Caco-2 (cell line): ENCODE results near the gene TGM3. TPM values are rescaled to one million over a fixed set of nuclear protein-coding genes. Genes with fewer than 3 reads are reported as not detected.

Experiments
- BruUV-seq: library from RNA; stranded (reverse); fragments of 400-500 nt; replicated peaks from 2 replicates; lab custom pipeline; 2021; lab: Mats Ljungman, UMichigan
- CTCF ChIA-PET: fragments of 300-600 bp; sonication (Branson Sonifier 250); formaldehyde crosslinking; loops from one replicate; lab custom pipeline; 2022; ENCODE audit warnings: antibody characterized with exemption; lab: Charles Lee
- POLR2A ChIA-PET: fragments of 300-600 bp; sonication (Branson Sonifier 250); formaldehyde crosslinking; loops from one replicate; lab custom pipeline; 2022; ENCODE audit warnings: antibody characterized with exemption; lab: Charles Lee
- DNase-seq, 2 experiments: peaks; one replicate each; pipeline versions ENCODE4 v3.0.0 to v3.0.0-alpha.2; 2020 to 2022
- H3K27me3 ChIP-seq: replicated peaks from 2 replicates; pipeline ENCODE4 v1.6.0; 2011; ENCODE audit warnings: low read length; ENCODE audit not compliant: control insufficient read depth, insufficient read depth
- H3K36me3 ChIP-seq: 2 replicates; pipeline ENCODE4 v1.5.1; 2011; ENCODE audit warnings: low read length; ENCODE audit not compliant: control insufficient read depth, insufficient read depth
- H3K4me1 ChIP-seq: fragments of 250-450 bp; sonication (Bioruptor Pico); 2 replicates; pipeline ENCODE4 v1.5.1; 2020; ENCODE audit warnings: mild to moderate bottlenecking
- H3K4me3 ChIP-seq: 2 replicates; pipeline ENCODE4 v1.5.1; 2011; ENCODE audit warnings: low read depth, mild to moderate bottlenecking, control low read depth, low read length
- H3K9me3 ChIP-seq: fragments of 250-450 bp; sonication (Bioruptor Pico); 2 replicates; pipeline ENCODE4 v1.5.1; 2020; ENCODE audit warnings: mild to moderate bottlenecking, moderate library complexity
- H3K27ac Mint-ChIP-seq: one replicate; pipeline ENCODE4 v1.8.0; 2022; ENCODE audit warnings: mixed read lengths; ENCODE audit not compliant: unreplicated experiment
- H3K27me3 Mint-ChIP-seq: one replicate; pipeline ENCODE4 v1.8.0; 2022; ENCODE audit warnings: mixed read lengths; ENCODE audit not compliant: insufficient read depth, unreplicated experiment
- H3K36me3 Mint-ChIP-seq: one replicate; pipeline ENCODE4 v1.8.0; 2022; ENCODE audit warnings: mild to moderate bottlenecking, mixed read lengths; ENCODE audit not compliant: insufficient read depth, unreplicated experiment
- H3K4me1 Mint-ChIP-seq: one replicate; pipeline ENCODE4 v1.8.0; 2022; ENCODE audit warnings: low read depth, mixed read lengths; ENCODE audit not compliant: unreplicated experiment
- H3K4me3 Mint-ChIP-seq: one replicate; pipeline ENCODE4 v1.8.0; 2022; ENCODE audit warnings: mild to moderate bottlenecking, moderate library complexity, mixed read lengths; ENCODE audit not compliant: unreplicated experiment
- H3K9me3 Mint-ChIP-seq: one replicate; pipeline ENCODE4 v1.8.0; 2022; ENCODE audit warnings: mixed read lengths; ENCODE audit not compliant: unreplicated experiment
- intact Hi-C: fragments of 100-400 bp; cut with micrococcal nuclease; formaldehyde crosslinking; loops from one replicate; pipeline ENCODE4 v1.10.0; 2022; ENCODE audit not compliant: unreplicated experiment
- total RNA-seq: library from RNA; stranded (reverse); gene quantifications from 2 replicates; pipeline ENCODE4 v1.2.3, GENCODE V29; 2022
- TF ChIP-seq, protein P1 (sequence below), 2 experiments: fragments of 200-600 bp in 1 of 2; IDR thresholded peaks; 1 replicate in 1 of 2; 2 replicates in 1 of 2; pipeline versions ENCODE4 v1.5.1 to v1.8.0; 2011 to 2022; ENCODE audit warnings: antibody characterized with exemption in 1 of 2, control low read depth in 1 of 2, inconsistent platforms in 1 of 2, low read depth in 1 of 2, low read length in 1 of 2, mild to moderate bottlenecking in 1 of 2, moderate library complexity in 1 of 2; ENCODE audit not compliant: insufficient read depth in 1 of 2, severe bottlenecking in 1 of 2, unreplicated experiment in 1 of 2

The TGM3 gene
- total RNA-seq, 1 experiment from 2014 or later: 0.20 TPM

DNA sequence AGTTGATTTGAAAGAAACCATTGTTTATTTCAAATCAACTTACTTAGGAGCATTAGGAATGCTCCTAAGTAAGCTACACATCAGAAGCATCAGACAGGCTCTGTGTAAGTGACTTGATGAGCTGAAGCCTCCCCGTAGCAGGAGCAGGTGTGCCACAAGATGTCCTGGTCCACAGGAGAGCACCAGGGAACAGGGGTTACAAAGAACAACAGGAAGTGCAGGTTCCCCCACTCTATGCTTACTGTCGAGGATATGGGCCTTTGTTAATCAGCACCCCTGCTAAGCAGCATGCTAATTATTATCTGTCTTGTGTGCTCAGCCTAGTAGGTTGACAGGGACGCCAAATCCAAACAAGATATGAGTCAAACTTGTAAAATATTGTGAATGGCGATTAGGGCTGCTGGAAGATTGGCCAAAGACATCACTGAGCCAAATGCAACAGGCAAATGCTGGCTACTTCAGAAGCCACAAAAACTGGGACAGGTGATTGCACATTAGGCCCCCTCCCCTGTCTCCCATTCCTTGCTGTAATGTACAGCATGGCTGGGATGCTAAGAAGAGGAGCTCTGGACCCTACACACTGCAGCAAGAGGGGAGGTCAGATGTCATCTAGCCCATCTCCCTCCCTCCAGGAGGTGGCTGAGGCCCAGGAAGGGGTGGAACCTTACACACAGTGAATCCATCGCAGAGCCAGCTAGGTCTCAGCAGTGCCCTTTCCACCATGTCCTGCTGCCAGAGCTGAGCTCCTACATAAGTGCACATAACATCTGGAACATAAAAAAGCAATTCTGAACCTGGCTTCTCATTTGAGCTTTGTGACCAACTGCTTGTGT, 939 bp downstream of the TGM3 start:
- no peaks in the 10 kb centered on the region for H3K36me3 Mint-ChIP-seq
- H3K9me3 Mint-ChIP-seq: no peaks in the 10 kb centered on the region
- BruUV-seq: no TSS peak
- DNase-seq: no peak
- Histone ChIP-seq H3K27me3 (no peaks in the 10 kb centered on the region), H3K4me3 (no peak overlapping the region), H3K36me3 (no peaks in the 10 kb centered on the region), H3K4me1 (peaks cover 21% of the 10 kb centered on the region), H3K9me3 (no peaks in the 10 kb centered on the region)
- intact Hi-C loops: no loop called here
- CTCF ChIA-PET: interaction anchor here (2.2 kb wide), 1 partner anchor 89 kb away, joined by 7 read pairs; no protein-coding TSS in a partner anchor
- H3K4me1 Mint-ChIP-seq: peaks cover 25% of the 10 kb centered on the region
- no peaks in the 10 kb centered on the region for H3K27me3 Mint-ChIP-seq
- no peak overlapping the region for H3K4me3 Mint-ChIP-seq
- TF ChIP-seq, protein P1, sequence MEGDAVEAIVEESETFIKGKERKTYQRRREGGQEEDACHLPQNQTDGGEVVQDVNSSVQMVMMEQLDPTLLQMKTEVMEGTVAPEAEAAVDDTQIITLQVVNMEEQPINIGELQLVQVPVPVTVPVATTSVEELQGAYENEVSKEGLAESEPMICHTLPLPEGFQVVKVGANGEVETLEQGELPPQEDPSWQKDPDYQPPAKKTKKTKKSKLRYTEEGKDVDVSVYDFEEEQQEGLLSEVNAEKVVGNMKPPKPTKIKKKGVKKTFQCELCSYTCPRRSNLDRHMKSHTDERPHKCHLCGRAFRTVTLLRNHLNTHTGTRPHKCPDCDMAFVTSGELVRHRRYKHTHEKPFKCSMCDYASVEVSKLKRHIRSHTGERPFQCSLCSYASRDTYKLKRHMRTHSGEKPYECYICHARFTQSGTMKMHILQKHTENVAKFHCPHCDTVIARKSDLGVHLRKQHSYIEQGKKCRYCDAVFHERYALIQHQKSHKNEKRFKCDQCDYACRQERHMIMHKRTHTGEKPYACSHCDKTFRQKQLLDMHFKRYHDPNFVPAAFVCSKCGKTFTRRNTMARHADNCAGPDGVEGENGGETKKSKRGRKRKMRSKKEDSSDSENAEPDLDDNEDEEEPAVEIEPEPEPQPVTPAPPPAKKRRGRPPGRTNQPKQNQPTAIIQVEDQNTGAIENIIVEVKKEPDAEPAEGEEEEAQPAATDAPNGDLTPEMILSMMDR (IDR thresholded peaks at IDR 0.05; ENCODE audit: insufficient read depth in 1 of 2, low read depth in 1 of 2, low read length in 1 of 2, severe bottlenecking in 1 of 2, unreplicated experiment in 1 of 2): no peak
- H3K27ac Mint-ChIP-seq: no peak overlapping the region
- POLR2A ChIA-PET: no interaction called here

DNA sequence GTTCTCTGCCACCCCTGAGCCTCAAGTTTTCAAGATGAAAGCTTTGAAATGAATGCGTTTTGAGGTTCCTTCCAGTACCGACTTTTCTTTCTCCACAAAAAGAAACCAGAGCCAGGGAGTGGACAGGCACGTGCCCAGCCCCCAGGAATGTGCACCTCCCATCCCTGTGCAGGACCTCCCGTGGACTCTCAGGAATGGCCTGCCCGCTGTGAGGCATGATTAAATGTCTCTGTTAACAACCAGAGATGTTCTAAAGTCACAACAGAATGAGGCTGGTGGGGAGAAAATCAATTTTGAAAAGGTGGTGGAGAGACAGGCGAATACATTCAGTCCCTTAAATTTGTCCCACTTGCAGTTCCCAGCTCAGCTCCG, 1.5 kb downstream of the TGM3 start:
- ChIA-PET CTCF (interaction anchor here (2.2 kb wide), 1 partner anchor 90 kb away, joined by 7 read pairs; no protein-coding TSS in a partner anchor), POLR2A (no interaction called here)
- peaks cover 21% of the 10 kb centered on the region for H3K4me1 ChIP-seq
- H3K27me3 ChIP-seq: no peaks in the 10 kb centered on the region
- no TSS peak for BruUV-seq
- no peak for DNase-seq
- H3K27ac Mint-ChIP-seq: no peak overlapping the region
- no peak overlapping the region for H3K4me3 Mint-ChIP-seq
- no peaks in the 10 kb centered on the region for H3K9me3 ChIP-seq
- no peaks in the 10 kb centered on the region for H3K36me3 Mint-ChIP-seq
- no peaks in the 10 kb centered on the region for H3K27me3 Mint-ChIP-seq
- H3K36me3 ChIP-seq: no peaks in the 10 kb centered on the region
- no peaks in the 10 kb centered on the region for H3K9me3 Mint-ChIP-seq
- H3K4me3 ChIP-seq: no peak overlapping the region
- TF ChIP-seq, protein P1 (IDR thresholded peaks at IDR 0.05; ENCODE audit: insufficient read depth in 1 of 2, low read depth in 1 of 2, low read length in 1 of 2, severe bottlenecking in 1 of 2, unreplicated experiment in 1 of 2): no peak
- H3K4me1 Mint-ChIP-seq: peaks cover 25% of the 10 kb centered on the region
- intact Hi-C loops: no loop called here

DNA sequence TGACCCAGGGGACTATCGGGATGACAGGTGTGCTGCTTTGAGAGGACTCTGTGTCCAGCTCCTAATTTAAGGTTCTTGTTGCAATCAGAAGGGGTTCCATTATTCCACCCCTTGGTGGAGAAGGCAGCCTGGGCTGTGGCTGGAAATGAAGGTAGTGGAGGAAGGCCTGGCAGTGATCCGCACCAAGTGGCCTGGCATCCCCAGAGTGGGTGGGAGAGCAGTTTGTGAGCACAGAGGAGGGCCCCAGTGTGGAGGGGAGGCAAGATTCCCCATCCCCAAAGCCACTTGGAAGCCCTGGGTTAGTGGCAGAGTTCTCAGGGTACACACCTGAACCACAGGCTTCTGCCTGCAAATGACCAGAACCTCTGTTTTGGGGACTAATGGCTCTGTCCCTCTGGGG, 2.3 kb downstream of the TGM3 start:
- Histone ChIP-seq H3K36me3 (no peaks in the 10 kb centered on the region), H3K4me3 (no peak overlapping the region), H3K27me3 (no peaks in the 10 kb centered on the region), H3K4me1 (peaks cover 21% of the 10 kb centered on the region), H3K9me3 (no peaks in the 10 kb centered on the region)
- no peak for DNase-seq
- TF ChIP-seq, protein P1 (IDR thresholded peaks at IDR 0.05; ENCODE audit: insufficient read depth in 1 of 2, low read depth in 1 of 2, low read length in 1 of 2, severe bottlenecking in 1 of 2, unreplicated experiment in 1 of 2): no peak
- POLR2A ChIA-PET: no interaction called here
- no peak overlapping the region for H3K4me3 Mint-ChIP-seq
- CTCF ChIA-PET: no interaction called here
- BruUV-seq: no TSS peak
- H3K9me3 Mint-ChIP-seq: no peaks in the 10 kb centered on the region
- H3K36me3 Mint-ChIP-seq: no peaks in the 10 kb centered on the region
- H3K27me3 Mint-ChIP-seq: no peaks in the 10 kb centered on the region
- intact Hi-C loops: no loop called here
- no peak overlapping the region for H3K27ac Mint-ChIP-seq
- peaks cover 25% of the 10 kb centered on the region for H3K4me1 Mint-ChIP-seq
